Kidney tubule cell (primary cell): Measurements from ENCODE around the gene TRAIP.
"Not testable (repeated sequence)": the region's sequence is repeated elsewhere in the genome, so short reads cannot be mapped to it uniquely, and the experiment has no call there.

Source experiments
- DNase-seq: peaks from one replicate; pipeline ENCODE4 v3.0.0-alpha.2; 2018; ENCODE audit warnings: low spot score

Gene TRAIP

GRCh38 chr3:49872801-49873281, 16.5 kb upstream of the TRAIP start:
- peak; percentile 33 for DNase-seq

DNA sequence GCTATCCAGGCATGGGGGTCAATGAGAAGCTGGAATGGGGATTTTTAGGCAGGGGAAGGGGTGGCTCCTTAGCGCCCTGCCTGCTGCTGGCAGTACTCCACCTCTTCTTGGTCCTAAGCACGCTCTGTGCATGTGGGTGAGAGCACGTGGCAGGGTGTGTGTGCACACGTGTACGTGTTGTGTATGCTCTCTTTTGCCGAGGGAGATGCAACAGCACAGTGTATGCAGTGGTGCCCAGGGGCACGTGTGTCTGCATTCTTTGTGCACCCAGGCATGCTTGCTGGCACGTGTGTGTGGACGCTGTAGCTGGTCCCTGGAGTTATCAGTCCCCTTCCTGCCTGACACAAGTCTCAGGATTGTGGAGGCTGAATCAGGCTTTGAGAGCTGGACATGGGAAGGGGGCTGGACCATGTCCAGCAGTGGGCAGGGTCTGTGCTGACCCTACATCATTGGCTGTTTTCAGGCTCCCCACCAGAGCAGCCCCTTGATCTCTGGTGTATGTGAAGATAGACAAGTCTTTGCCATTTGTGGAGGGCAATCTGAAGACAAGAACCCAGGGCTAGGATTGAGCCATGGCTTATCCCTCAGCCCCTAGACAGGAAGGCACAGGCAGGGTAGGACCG, 15.3 kb upstream of the TRAIP start:
- DNase-seq, result peak; percentile 27

GRCh38 chr3:49869525-49870126, 13.3 kb upstream of the TRAIP start, which contains the start of gene CAMKV:
Gene CAMKV (minus strand): TSS chr3:49869906. CDS start chr3:49862388, 7,518 bp downstream.
- no peak for DNase-seq

GRCh38 chr3:49868862-49869466, 12.6 kb upstream of the TRAIP start:
- DNase-seq, result no peak

DNA sequence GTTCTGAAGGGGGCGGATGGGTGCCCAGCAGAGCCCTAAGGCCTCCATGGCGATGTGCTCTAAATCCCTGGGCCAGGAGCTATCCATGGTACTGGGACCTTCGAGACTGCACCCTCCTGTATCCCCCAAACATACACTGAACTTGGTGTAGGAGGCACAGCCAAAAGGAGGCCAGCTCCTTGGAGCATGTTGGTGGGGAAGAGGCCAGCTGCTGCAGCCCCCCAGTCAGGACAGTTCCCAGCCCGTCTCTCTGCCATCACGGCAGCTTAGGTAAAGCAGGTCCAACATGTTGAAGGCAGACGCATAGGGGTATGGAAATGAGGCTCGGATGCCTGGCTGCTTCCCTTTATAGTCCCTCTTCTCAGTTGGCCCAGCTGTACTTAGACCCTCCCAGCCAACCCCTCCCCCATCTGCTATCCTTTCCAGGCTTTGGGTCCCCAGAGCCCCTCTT, 11.5 kb upstream of the TRAIP start:
- DNase-seq, result peak; percentile 19

- DNase-seq, result no peak
These were observed 11.0 kb upstream of the TRAIP start for GRCh38 chr3:49867400-49867799.

DNA sequence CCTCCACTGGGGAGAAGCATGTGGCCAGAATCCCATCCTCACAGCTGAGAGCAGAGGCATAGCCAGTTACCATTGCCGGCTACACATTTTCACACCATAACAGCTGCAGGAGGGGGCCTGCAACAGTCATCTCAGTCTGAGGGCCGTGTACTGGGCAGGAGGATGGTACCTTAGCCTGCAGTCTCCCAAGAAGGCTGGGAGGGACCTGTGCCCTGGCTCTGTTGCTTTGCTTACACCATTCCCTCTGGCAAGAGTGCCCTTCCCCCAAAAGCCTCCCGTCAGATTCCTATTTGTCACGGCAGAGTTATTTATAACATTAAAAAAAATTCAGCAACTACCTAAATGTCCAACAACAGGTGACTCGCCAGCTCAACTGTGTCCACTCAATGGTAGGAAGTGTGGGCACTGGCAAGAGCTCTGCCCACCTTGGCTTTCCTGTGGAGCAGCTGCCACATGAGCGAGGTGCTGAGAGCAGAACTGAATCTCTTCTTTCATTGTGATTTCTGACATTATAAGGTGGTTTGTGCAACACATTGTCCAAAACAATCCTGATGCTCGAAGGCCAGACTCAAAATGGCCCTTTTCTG, 8.9 kb upstream of the TRAIP start:
- DNase-seq, result no peak

- DNase-seq, result no peak
These were observed 8.1 kb upstream of the TRAIP start for GRCh38 chr3:49864505-49864904.

- DNase-seq, result no peak
These were observed 3.4 kb upstream of the TRAIP start for GRCh38 chr3:49859576-49860305.

DNA sequence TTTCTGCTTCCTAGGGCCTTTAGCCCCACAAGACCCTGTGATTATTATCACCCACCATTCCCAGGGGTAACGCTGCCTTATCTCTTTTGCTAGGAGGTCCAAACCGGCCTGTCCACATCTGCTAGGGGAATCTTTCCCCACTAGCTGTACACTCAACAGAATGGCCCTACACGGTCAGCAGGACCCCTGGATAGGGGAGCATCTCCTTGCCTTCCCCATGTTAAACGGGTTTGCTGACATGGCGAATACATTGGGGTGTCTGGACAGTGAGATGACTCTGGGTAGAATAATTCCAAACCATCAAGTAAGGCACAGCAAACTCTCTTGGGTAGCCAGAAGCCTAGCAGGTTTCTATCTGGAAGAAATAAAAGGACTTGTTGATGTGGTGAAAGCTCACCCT, 702 bp downstream of the TRAIP start:
- DNase-seq, result no peak

- DNase-seq, result no peak
These were observed 10.7 kb downstream of the TRAIP start for GRCh38 chr3:49845694-49846093.

DNA sequence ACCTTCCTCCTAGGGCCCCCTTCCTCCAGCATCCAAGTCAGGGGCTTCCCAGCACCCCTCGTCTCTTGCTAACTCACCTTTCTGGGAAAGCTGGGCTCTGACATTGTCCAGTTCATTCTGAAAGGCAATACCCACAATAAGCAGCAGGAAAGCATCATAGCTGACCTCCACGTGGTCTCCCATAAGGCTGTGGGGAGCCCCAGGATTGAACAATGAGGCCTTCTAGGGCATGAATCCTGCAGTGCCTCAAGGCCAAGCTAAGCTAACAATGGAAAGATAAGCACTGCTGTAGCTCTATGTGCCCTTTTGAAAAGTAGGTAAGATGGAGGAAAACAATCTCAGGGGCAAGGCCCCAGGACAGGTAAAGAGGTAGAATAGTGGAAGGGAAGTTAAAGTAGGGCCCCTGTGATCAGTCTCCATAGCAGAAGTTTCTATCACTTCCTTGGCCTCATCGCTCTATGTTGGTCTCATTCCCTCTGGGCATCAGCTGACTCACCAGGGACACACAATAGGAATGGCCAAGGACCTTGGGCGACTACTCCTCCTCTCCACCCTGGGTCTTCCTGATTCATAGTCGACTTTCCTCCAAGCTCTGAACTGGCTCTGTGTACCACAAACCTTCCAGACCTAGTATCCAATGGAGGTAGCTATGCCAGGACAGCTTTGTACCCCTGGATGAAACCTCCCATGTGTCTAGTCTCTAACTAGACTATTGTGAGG, 11.7 kb downstream of the TRAIP start:
- DNase-seq, result peak; percentile 13

DNA sequence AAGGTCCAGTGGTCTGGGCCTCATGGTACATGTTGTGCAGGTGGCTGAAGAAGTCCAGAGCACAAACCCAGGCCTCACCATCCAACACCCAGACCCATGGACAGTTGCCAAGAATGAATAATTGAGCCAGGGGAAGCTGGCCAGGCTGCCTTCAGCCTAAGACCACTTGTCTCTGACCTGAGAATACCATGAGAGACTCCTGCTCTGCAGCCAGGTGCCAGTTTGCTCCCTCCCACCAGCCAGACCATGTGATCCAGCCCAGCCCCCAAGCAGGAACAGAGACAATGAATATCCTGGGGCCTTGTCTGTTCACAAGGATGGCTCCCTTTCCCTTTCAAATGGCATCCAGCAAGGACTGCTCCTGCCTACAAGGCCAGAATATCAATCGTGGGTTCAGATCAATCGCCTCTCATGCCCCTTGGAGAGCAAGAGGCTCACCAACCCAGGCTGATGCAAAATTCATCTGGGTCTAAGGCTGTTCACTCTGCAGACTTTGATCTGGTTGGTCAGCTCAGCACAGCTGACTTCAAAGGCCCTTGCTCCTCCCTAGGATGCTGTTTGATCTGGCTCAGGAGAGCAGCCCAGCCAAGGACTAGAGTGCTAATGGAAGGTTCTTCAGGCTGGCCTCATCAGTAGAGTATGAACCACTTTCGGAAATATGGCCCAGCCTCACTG, 13.4 kb downstream of the TRAIP start:
- no peak for DNase-seq

- DNase-seq, result no peak
These were observed 14.6 kb downstream of the TRAIP start for GRCh38 chr3:49841806-49842205.

DNA sequence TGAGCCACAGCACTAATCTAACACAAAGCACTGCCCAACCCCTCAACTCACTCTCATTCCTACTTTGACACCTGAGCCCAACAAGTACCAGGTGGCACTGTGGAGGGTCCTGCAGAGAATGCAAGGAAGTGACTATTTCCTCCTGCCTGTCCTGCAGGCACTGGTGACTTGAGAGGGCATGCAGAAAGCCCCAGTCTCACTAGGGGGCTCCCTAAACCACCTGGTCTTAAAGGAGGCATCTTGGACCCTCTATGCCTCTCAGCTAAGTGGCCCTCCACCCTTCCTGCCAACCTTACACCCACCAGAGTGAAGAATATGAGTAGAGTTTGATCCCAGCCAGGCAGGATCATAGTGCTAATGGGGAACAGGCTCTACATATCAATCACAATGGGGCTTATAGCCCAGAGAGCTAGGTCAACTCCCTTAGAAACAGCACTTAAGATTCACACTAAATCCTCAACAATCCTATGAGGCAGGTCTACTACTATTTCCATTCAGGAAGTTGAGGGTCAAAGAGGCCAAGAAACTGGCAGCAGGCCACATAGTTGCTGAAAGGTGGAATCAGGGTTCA, 15.2 kb downstream of the TRAIP start:
- peak; percentile 10 for DNase-seq

DNA sequence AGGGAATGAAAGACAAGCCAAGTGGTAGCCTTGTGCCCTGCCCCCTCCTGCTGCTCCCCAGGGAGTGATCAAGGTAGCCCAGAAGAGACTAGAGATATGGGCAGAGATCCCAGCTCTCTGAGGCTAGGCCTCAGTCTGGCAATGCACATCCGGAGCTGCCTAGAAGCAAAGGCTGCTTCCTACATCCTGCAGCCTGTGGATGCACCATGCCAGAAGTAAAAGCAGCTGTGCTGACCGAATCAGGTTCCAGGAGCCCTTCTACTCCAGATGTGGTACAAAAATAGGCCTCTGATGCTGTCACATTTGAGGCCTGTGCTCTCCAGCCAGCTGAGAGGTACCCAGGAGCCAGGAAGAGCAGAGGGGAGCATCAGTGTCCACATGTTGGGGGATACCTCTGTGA, 16.0 kb downstream of the TRAIP start:
- no peak for DNase-seq

DNA sequence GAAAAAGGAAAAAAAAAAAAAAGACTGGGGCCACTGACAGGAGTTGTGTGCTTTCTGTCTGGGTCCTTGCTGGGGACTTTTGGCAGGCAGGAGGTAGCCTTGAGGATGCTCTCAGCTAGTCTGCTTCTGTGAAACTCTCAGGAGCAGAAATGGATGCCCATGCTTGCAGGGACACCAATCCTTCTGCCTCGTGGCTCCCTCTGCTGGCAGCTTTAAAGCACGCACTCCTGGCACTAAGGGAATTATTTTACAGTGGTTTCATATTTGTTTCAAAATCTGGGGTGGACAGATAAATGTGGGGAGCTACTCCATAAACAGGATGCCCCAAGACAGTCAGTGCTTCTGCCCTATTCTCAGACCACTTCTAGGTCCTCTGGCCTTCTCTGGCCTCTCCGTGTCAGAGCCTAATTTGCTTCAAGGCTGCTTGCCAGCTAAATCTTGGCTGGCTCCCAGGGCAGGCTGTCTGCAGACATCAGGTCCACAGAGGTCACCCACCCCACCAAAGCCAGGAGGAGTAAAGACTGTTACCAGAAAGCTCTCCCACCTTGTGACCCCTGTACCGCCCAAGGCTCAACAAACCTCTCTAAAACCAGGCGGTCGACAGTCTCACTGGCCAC, 17.1 kb downstream of the TRAIP start:
- peak; percentile 70 for DNase-seq

GRCh38 chr3:49831341-49831740, 25.0 kb downstream of the TRAIP start:
- DNase-seq, result no peak

DNA sequence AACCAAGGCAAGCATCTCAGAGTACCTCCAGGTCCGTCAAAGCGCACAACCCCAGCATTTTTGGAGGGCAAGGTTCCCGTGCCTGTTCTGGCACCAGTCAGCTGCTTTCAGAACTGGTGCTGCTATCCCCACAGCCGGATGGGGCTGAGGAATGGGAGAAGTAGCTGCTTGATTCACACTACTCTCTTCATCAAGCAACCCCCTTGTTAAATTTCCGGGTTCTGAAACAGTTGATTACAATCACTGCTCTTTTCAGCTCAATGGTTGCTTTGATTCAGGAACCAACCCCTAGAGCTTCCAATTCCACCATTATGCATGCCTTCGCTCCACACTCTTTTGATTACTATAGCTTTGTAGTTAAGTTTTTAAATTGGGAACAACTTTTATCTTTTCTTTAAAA, 30.3 kb downstream of the TRAIP start:
- DNase-seq, result no peak

- not testable (repeated sequence) for DNase-seq
These were observed 33.2 kb downstream of the TRAIP start for GRCh38 chr3:49823131-49823530.
